Activated naive CD4-positive, alpha-beta T cell treated with anti-CD3 and anti-CD28 coated beads, Interleukin-2, amount 10 ng/mL, durations not matched to agents 7 days and 5 days (primary cell): Measurements from ENCODE around the gene CEBPE.

Experiments
- CTCF ChIA-PET: fragments of 350-600 bp; sonication (Branson Sonifier 250); formaldehyde crosslinking; loops from one replicate; lab custom pipeline; 2021; ENCODE audit warnings: antibody characterized with exemption; lab: Charles Lee
- DNase-seq: peaks from one replicate; pipeline ENCODE4 v3.0.0-alpha.2; 2020
- H3K27ac Mint-ChIP-seq: one replicate; pipeline ENCODE4 v1.8.0; 2021; ENCODE audit warnings: mild to moderate bottlenecking, moderate library complexity, mixed read lengths
- H3K27me3 Mint-ChIP-seq: one replicate; pipeline ENCODE4 v1.8.0; 2021; ENCODE audit warnings: mild to moderate bottlenecking, mixed read lengths
- H3K36me3 Mint-ChIP-seq: one replicate; pipeline ENCODE4 v1.8.0; 2021; ENCODE audit warnings: mixed read lengths
- H3K4me1 Mint-ChIP-seq: one replicate; pipeline ENCODE4 v1.8.0; 2021; ENCODE audit warnings: mixed read lengths
- H3K4me3 Mint-ChIP-seq: one replicate; pipeline ENCODE4 v1.8.0; 2021; ENCODE audit warnings: mild to moderate bottlenecking, moderate library complexity, mixed read lengths
- H3K9me3 Mint-ChIP-seq: one replicate; pipeline ENCODE4 v1.8.0; 2021; ENCODE audit warnings: mixed read lengths

CEBPE gene

DNA sequence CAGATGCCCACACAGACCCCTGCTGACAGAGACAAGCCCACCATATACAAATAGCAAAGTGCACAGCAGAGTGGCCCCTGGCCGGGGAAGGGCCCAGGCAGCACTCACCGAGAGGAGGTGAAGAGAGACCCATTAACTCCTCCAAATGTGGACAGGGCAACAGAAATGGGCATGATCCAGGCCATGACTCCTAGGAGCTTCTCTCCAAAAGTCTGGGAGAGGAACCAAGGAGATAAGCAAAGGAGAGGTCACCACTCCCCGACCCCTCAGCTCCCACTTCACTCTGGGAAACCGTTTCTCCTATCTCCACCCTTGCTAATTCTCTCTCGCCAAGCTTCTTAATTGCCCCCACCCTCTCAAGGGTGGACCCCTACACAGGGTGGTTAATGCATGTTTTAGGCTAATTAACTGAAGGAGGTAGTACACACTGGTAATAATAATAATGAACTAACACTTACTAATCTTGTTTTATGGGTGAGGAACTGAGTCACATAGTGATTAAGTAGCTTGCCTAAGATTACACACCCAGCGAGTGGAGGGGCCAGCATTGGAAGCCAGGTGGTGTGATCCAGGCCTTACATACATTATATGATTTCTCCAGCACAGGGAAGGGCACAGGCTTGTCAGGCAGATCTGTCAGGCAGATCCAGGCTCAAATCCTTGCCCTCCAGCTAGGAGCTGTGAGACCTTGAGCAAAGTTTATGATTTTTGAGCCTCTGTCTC, 18.9 kb upstream of the CEBPE start:
- H3K36me3 Mint-ChIP-seq: no peaks in the 10 kb centered on the region
- H3K27me3 Mint-ChIP-seq: peaks cover 35% of the 10 kb centered on the region

DNA sequence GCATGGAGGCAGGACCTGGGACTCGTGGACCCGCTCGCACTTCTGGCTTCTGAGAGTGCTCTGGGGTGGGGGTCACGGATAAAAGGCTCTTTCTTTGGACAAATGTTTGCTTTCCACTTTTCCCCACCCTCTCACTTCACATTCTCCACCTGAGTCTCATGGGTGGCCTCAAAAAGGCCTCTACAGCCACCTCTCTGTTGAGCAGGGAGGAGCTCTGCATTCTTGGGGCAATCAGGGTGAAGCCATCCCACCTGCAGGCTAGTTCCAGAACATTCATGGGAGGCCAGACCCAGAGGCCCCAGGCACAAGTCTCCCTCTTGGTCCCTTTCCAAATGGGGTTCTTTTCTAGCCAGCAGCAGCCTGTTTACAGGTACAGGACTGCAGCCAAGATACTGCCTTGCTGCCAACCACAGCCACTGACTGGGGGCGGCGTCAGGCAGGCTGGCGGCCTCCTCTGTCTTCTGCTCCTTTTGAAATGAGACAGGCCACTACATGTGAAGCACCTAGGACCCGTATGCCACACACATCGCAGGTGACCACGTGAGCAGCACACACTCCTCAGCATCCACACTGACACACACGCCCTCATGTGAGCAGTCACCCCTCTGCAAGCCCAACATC, 18.2 kb upstream of the CEBPE start:
- Mint-ChIP-seq H3K36me3 (no peaks in the 10 kb centered on the region), H3K4me1 (no peaks in the 10 kb centered on the region), H3K27ac (no peak overlapping the region), H3K27me3 (peaks cover 30% of the 10 kb centered on the region), H3K4me3 (no peak overlapping the region), H3K9me3 (no peaks in the 10 kb centered on the region)
- CTCF ChIA-PET: no interaction called here
- DNase-seq: no peak

More for the DNA sequence above, 18.9 kb upstream of the CEBPE start:
- Mint-ChIP-seq H3K4me3 (no peak overlapping the region), H3K4me1 (no peaks in the 10 kb centered on the region), H3K9me3 (no peaks in the 10 kb centered on the region), H3K27ac (no peak overlapping the region)
- DNase-seq: no peak
- CTCF ChIA-PET: no interaction called here

DNA sequence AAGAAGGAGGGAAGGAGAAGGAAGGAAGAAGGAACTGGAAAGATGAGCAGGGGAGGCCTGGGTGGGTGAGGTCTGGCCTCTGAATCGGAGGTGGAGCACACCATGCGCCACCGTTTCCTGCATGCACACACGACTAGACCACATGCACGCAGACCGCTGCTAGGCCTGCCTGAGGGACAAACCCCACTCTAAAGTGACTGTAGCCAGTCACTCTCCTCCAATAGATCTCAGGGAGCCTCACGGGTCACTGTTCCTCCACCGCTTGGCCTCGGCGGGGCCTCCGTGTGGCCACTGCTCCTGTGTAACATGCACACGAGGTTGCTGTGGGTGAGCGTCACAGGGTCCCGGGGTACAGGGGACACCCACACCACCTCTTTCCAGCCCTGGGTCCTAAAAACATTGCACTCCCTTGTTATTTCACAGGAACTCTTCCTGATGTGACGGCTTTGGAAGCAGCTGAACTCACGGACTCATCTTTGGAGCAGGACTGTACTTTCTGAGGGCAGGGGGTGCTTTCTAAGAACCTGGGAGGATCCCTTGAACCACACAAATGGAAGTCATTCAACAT, 17.6 kb upstream of the CEBPE start:
- no peaks in the 10 kb centered on the region for H3K36me3 Mint-ChIP-seq
- CTCF ChIA-PET: no interaction called here
- H3K27ac Mint-ChIP-seq: no peak overlapping the region
- H3K27me3 Mint-ChIP-seq: peaks cover 25% of the 10 kb centered on the region
- no peak for DNase-seq
- no peak overlapping the region for H3K4me3 Mint-ChIP-seq
- no peaks in the 10 kb centered on the region for H3K4me1 Mint-ChIP-seq
- no peaks in the 10 kb centered on the region for H3K9me3 Mint-ChIP-seq

DNA sequence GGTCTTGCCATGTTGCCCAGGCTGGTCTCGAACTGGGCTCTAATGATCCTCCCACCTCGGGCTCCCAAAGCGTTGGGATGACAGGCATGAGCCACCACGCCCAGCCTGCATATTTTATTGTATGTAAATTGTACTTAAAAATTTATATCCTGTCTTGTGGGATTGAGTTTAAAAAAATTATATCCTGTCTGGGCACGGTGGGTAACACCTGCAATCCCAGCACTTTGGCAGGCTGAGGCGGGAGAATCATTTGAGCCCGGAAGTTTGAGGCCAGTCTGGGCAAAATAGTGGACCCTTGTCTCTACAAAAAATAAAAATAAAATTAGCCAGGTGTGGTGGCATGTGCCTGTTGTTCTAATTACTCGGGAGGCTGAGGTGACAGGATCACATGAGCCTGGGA, 13.9 kb upstream of the CEBPE start:
- no peak for DNase-seq
- no peaks in the 10 kb centered on the region for H3K36me3 Mint-ChIP-seq
- H3K4me3 Mint-ChIP-seq: no peak overlapping the region
- CTCF ChIA-PET: no interaction called here
- H3K4me1 Mint-ChIP-seq: peaks cover 6% of the 10 kb centered on the region
- H3K27ac Mint-ChIP-seq: no peak overlapping the region
- H3K9me3 Mint-ChIP-seq: no peaks in the 10 kb centered on the region
- H3K27me3 Mint-ChIP-seq: peaks cover 12% of the 10 kb centered on the region

DNA sequence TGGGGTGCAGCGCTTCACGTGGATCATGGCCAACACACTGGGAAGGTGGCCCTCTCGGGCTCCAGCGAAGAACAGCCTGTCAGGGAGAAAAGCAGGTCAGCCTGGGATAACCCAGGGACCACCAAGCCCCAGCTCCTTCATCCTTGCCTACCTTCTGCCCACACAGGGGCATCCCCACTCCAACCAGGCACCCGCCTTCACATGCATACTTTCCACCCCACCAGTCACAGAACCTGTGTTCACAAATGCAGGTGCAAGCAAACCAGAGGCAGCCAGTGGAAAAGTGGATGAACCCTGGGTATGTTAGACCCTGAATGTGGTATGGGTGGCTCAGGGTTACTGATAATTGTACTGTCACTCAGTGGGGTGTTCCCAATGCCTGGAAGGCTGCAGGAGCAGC, 12.4 kb upstream of the CEBPE start:
- CTCF ChIA-PET: interaction anchor here (1.0 to 2.9 kb wide), 2 partner anchors 10 to 56 kb away, joined by 3 to 15 read pairs; no protein-coding TSS in a partner anchor
- H3K9me3 Mint-ChIP-seq: no peaks in the 10 kb centered on the region
- no peak overlapping the region for H3K27ac Mint-ChIP-seq
- no peak for DNase-seq
- no peaks in the 10 kb centered on the region for H3K36me3 Mint-ChIP-seq
- peaks cover 12% of the 10 kb centered on the region for H3K27me3 Mint-ChIP-seq
- no peak overlapping the region for H3K4me3 Mint-ChIP-seq
- H3K4me1 Mint-ChIP-seq: peaks cover 9% of the 10 kb centered on the region

DNA sequence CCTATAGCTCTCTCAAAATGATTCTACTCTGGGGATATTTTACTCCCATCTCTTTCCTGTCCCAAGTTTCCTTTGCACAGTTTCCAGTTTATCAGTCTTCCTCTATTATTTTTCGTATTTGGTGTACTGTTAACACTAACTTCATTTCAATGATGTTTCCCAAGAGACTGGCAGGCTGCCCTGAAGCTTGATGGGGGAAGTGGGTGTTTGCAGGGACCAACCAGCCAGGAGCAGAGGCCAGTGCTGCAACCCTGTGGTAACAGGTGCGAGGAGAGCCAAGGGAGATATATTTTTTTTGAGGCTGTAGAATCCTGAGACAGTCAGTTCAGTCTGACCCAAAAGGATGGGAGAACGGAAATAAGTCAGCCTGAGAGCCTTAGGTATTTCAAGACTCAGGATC, 11.8 kb upstream of the CEBPE start:
- DNase-seq: no peak
- H3K27ac Mint-ChIP-seq: no peak overlapping the region

DNA sequence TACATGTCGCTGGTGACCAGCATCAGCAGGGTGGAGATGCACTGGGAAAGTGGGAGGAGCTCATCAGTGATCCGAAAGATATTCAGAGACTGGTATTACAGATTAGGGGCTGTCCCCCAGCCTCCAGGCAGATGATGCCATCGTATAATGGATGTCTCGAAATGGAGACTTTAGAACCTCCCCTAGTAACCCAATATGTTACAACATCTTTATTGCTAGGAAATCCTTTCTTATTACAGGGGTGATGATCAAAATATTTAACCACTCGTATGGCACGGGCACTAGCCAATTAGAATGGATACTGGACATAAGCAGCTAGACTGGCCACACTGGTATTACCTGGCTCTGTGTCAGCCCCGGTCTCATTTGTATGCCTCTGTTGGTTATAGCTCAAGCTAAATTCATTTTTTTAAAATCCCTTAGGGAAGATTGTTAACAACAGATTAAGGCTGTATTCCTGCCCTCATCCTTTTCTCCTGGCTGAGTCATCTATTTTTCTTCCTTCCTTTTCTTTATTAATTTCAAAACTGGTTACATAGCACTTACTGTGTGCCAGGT, 10.8 kb upstream of the CEBPE start:
- Mint-ChIP-seq H3K36me3 (no peaks in the 10 kb centered on the region), H3K9me3 (no peaks in the 10 kb centered on the region), H3K27ac (no peak overlapping the region), H3K4me1 (peaks cover 9% of the 10 kb centered on the region), H3K4me3 (no peak overlapping the region), H3K27me3 (peaks cover 23% of the 10 kb centered on the region)
- no peak for DNase-seq
- CTCF ChIA-PET: interaction anchor here (1.1 to 2.9 kb wide), 3 partner anchors 9 to 72 kb away, joined by 3 to 15 read pairs (median 10); no protein-coding TSS in a partner anchor

More for the DNA sequence above, 11.8 kb upstream of the CEBPE start:
- Mint-ChIP-seq H3K27me3 (peaks cover 18% of the 10 kb centered on the region), H3K9me3 (no peaks in the 10 kb centered on the region), H3K36me3 (no peaks in the 10 kb centered on the region), H3K4me3 (no peak overlapping the region), H3K4me1 (peaks cover 9% of the 10 kb centered on the region)
- CTCF ChIA-PET: interaction anchor here (0.5 to 2.9 kb wide), 4 partner anchors 10 to 1040 kb away, joined by 3 to 15 read pairs (median 6); no protein-coding TSS in a partner anchor

DNA sequence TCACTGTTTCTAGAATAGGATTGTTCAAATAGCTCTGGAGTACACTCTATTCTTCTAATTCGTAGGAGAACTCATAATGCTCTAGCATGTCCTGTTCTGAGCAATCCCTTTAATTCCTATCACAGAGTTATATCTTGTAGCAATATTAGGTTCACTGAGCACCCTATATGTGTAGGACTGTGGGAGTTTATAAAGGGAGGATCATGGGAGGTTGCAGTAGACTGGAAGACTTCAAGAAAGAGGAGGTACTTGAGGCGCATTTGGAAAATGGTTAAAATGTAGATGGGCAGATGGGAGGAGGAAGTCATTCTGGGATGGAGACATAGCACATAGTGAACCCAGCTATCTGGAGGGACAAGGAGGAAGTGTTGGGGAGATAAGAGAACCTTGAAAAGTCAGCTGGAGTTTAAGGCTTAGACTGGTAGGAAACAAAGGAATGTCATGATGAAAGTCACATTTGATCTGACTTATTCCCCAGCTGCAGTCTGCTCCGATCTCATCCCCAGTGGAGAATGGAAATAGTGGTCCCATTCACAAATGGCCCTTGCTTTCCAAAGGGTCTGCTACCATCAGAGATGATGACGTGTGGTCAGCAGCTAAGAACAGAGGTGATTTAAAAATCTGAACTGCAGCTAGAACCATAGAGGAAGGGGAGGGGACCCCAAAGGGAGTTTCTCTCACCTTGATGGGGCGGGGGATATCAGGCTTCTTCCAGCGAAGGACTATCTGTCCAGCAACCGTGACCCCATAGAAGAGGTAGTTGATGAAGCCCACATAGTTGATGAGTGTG, 10.1 kb upstream of the CEBPE start:
- DNase-seq: no peak
- no peaks in the 10 kb centered on the region for H3K9me3 Mint-ChIP-seq
- H3K4me3 Mint-ChIP-seq: no peak overlapping the region
- peaks cover 9% of the 10 kb centered on the region for H3K4me1 Mint-ChIP-seq
- peaks cover 23% of the 10 kb centered on the region for H3K27me3 Mint-ChIP-seq
- CTCF ChIA-PET: interaction anchor here (2.3 to 2.9 kb wide), 2 partner anchors 8 to 57 kb away, joined by 10 to 15 read pairs; no protein-coding TSS in a partner anchor
- H3K36me3 Mint-ChIP-seq: no peaks in the 10 kb centered on the region
- H3K27ac Mint-ChIP-seq: no peak overlapping the region

DNA sequence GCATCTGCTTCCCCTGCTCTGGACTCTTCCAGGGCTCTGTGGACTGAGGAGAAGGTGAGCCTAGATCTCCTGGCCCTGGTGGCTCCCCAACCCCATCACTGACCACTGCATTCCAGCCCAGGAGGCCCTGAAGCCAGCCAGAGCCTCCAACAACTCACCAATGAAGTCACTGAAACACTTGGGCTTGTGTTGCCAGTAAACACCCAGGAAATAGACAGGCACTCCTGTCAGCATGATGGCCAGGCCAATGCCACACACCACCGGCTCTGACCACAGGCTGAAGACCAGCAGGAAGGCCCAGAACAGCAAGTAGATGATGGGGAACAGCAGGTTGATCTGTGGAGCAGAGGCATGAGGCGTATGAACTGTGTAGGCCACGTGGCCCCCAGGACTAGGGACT, 8.8 kb upstream of the CEBPE start:
- Mint-ChIP-seq H3K4me1 (peaks cover 9% of the 10 kb centered on the region), H3K9me3 (no peaks in the 10 kb centered on the region), H3K36me3 (no peaks in the 10 kb centered on the region), H3K4me3 (no peak overlapping the region), H3K27me3 (peaks cover 24% of the 10 kb centered on the region), H3K27ac (no peak overlapping the region)
- CTCF ChIA-PET: interaction anchor here (10.4 kb wide), 1 partner anchor 58 kb away, joined by 264 read pairs; the partner anchor contains the start of gene SLC7A8
- no peak for DNase-seq

DNA sequence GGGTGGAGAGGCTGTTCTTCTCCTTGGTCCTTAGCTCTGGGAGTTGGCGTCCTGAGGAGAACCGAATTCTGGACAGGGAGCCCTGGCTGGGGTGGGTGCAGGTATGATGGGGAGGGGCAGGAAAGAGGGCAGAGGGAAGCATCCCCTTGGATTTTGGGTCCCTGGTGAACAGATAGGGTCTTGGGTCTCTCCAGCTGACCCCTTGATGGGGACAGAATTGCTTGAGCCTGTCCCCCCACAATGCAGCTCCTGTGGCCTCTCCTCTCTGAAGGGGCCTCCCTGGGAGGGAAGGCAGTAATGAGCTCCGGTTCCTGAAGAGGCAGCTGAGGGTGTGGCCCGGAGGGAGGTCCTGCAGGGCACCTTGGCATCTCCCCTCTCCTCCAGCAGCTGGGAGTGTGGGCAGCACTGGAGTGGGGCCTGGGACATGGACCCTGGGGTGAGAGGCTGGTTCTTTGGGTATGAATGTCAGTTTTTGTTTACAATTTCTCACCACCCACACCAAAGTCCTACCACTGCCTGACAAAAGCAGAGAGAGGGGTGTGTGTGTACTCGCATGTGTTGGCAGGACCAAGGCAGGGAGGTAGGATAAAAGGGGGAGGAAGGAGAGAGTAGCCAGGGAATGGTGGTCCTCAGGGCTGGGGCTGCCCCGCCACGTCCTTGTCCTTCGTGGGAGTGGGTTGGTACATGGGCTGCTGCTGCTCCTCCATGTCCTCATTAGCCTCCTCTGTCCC, 7.7 kb upstream of the CEBPE start:
- H3K4me3 Mint-ChIP-seq: no peak overlapping the region
- no peaks in the 10 kb centered on the region for H3K9me3 Mint-ChIP-seq
- no peak for DNase-seq
- H3K36me3 Mint-ChIP-seq: no peaks in the 10 kb centered on the region
- peaks cover 29% of the 10 kb centered on the region for H3K27me3 Mint-ChIP-seq
- H3K27ac Mint-ChIP-seq: peak overlapping the region; percentile 55
- H3K4me1 Mint-ChIP-seq: peaks cover 9% of the 10 kb centered on the region
- CTCF ChIA-PET: interaction anchor here (10.4 kb wide), 1 partner anchor 59 kb away, joined by 264 read pairs; the partner anchor contains the start of gene SLC7A8

DNA sequence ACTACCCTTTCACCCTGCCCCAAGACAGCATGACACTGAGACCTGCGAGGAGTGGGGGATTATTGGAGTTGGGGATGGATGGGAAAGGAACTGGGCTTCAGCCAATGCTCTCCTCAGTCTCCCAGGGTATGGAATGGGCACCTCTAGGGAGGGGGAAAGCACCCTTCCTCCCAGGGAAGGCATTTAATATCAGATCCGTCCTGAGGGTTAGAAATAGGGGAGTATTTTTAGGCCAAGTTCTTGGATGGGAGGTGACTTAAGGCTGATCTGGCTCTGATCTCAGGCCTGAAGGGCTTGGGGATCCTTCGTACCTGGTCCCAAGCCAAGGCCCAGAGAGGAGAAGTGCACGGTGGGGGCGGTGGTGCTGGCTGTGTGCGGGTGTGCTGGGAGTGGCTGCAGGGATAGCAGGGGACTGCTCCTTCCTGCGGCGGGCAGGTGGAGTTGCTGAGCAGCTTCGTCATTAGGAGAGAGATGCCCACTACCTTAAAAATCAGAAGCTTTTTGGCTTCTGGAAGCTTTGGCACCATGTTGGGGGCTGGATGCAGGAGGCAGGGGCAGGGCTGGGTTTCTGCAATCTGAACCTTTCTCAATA, 7.0 kb upstream of the CEBPE start:
- Mint-ChIP-seq H3K27ac (no peak overlapping the region), H3K4me1 (peaks cover 15% of the 10 kb centered on the region), H3K27me3 (peaks cover 27% of the 10 kb centered on the region), H3K4me3 (no peak overlapping the region), H3K36me3 (no peaks in the 10 kb centered on the region), H3K9me3 (no peaks in the 10 kb centered on the region)
- CTCF ChIA-PET: interaction anchor here (10.4 kb wide), 1 partner anchor 60 kb away, joined by 264 read pairs; the partner anchor contains the start of gene SLC7A8
- DNase-seq: no peak

DNA sequence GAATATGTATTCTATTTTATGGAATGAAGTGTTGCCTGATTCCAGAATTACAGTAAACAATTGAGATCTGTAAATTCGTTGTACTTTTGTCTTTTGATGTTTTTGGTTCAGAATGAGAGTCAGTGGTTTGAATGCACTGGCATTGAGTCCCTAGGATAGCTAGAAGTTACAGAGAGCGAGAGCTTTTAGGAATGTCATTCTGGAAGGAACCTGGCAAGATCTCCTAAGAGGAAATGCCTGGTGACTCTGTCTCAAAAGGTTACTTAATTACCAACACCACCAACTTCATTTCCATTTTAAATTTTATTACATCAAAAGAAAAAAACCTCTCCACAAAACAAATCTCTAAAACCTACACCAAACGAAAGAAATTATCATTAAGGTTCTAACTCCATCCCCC, 6.0 kb upstream of the CEBPE start:
- no peak for DNase-seq
- CTCF ChIA-PET: interaction anchor here (1.3 to 10.4 kb wide), 2 partner anchors 61 to 110 kb away, joined by 3 to 264 read pairs; partner anchors contain the start of gene SLC7A8
- Mint-ChIP-seq H3K4me3 (no peak overlapping the region), H3K4me1 (peaks cover 25% of the 10 kb centered on the region), H3K27me3 (peaks cover 25% of the 10 kb centered on the region), H3K36me3 (no peaks in the 10 kb centered on the region), H3K27ac (no peak overlapping the region), H3K9me3 (no peaks in the 10 kb centered on the region)
